Fibroblast of gingiva (primary cell): ENCODE results near the gene RANGRF.

ENCODE experiments used
- DNase-seq: peaks from one replicate; pipeline ENCODE4 v3.0.0-alpha.2; 2011; ENCODE audit warnings: low read depth

RANGRF gene

GRCh38 chr17:8314797-8315763 lies 26.6 kb downstream of the RANGRF start:
- no peak for DNase-seq

- no peak for DNase-seq
These were observed 27.3 kb downstream of the RANGRF start for GRCh38 chr17:8315764-8316217.

GRCh38 chr17:8318010-8318935 lies 29.8 kb downstream of the RANGRF start:
- no peak for DNase-seq

- DNase-seq: no peak
These were observed 31.8 kb downstream of the RANGRF start for GRCh38 chr17:8320262-8320661.

- no peak for DNase-seq
These were observed 32.5 kb downstream of the RANGRF start for GRCh38 chr17:8320990-8321389.

GRCh38 chr17:8322061-8322460 lies 33.6 kb downstream of the RANGRF start:
- no peak for DNase-seq

- no peak for DNase-seq
These were observed 35.7 kb downstream of the RANGRF start for GRCh38 chr17:8324132-8324531.

- DNase-seq: no peak
These were observed 36.5 kb downstream of the RANGRF start for GRCh38 chr17:8324923-8325322.

- DNase-seq: no peak
These were observed 38.2 kb downstream of the RANGRF start for GRCh38 chr17:8326511-8327302.

GRCh38 chr17:8327303-8327649 lies 38.8 kb downstream of the RANGRF start:
- no peak for DNase-seq

GRCh38 chr17:8332128-8332527 lies 43.7 kb downstream of the RANGRF start:
- no peak for DNase-seq

GRCh38 chr17:8332688-8333087 lies 44.2 kb downstream of the RANGRF start:
- no peak for DNase-seq

- DNase-seq: no peak
These were observed 44.8 kb downstream of the RANGRF start for GRCh38 chr17:8333281-8333680.

GRCh38 chr17:8337802-8338752 lies 49.6 kb downstream of the RANGRF start:
- DNase-seq: no peak

GRCh38 chr17:8338753-8339140 lies 50.3 kb downstream of the RANGRF start:
- DNase-seq: no peak

- no peak for DNase-seq
These were observed 51.1 kb downstream of the RANGRF start, which contains the start of gene ODF4 for GRCh38 chr17:8339540-8339939. TSS of gene ODF4 (plus strand) at chr17:8339840. CDS start at chr17:8340052, 212 bp downstream.
